Fibroblast of upper back skin (primary cell): Measurements from ENCODE around the gene HSPH1.
"Not testable (repeated sequence)": the region's sequence is repeated elsewhere in the genome, so short reads cannot be mapped to it uniquely, and the experiment has no call there.

Experiments
- DNase-seq: peaks from one replicate; pipeline ENCODE4 v3.0.0-alpha.2; 2013

Gene HSPH1

GRCh38 chr13:31124204-31124603 lies 37.5 kb downstream of the HSPH1 start:
- DNase-seq: no peak

DNA sequence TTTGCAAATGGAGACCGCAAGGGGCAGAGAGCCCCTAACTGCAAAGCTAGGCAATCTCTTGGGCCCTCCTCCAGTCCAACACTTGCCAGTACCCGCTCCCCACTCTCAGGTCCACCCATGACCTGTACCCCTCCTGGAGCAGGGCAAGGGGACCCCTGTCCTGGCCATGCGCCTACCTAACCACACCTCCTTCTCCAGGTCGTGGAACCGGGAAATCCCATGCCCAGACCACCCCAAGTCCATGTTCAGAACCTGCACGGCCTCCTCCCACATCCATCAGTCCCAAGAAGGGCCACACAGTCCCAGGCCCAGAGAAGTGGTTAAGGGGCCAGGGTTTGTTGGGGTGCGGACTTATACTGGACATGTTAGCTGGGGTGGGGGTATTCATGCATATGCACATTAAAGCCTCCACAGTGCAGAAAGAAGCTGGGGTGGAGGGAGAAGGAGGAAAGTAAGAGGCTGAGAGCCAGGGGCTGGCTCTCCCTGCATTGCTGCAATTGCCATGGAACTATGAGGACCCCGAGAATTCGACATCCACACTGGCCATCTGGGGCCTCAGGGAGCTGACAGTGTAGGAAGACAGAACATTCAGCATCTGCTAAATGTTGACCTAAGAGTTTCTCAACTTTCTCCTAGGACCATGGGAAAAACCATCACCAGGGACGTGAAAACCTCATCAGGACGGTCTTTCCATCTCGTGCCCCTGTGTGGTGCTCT lies 39.0 kb downstream of the HSPH1 start:
- DNase-seq: no peak

DNA sequence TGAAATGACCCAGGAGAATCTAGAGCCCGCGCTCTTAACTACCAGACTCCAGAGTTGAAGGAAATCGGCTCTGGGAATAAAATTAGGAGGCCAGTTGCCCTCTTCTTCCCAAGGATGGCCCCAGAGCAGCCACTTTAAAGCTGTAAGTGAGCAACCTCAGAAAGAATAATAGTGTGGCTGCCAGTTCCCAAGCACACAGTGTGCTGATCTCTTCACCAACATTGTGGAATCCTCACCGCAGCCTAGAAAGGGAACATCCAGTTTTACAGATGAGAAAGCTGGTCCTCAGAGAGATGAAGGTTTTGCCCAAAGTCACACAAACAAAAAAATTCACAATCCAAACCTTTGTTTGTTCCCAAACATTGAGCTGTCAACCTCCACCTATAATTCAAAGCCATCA lies 39.6 kb downstream of the HSPH1 start:
- DNase-seq: no peak

GRCh38 chr13:31121379-31122140 lies 40.1 kb downstream of the HSPH1 start:
- no peak for DNase-seq

DNA sequence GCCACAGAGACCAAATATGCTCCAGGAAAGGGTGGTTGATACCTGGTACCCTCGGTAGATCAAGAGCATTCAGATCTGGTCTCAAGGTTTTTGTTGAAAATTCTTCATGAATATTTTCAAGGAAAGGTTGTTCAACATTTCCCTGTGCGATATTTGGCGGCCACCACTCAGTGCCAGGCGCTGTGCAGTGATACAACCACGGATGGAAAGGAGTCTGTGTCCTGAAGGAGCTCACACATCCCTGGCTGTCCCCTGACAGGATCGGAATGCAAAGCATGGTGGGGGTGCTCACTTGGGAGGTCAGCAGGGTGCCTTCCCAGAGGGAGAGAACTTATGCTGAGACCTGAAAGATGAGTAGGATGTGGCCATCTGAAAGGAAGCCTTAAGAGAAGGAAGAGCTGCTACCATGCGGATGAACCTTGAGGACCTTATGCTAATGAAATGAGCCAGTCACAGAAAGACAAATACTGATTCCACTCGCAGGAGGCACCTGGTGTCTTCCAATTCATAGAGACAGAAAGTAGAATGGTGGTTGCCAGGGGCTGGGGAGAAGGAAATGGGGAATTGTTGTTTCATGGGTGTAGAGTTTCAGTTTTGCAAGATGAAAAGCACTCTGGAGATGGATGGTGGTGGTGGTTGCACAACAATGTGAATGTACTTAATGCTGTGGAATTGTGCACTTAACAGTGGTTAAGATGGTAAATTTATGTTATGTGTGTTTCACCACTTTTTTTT lies 41.6 kb downstream of the HSPH1 start:
- no peak for DNase-seq

DNA sequence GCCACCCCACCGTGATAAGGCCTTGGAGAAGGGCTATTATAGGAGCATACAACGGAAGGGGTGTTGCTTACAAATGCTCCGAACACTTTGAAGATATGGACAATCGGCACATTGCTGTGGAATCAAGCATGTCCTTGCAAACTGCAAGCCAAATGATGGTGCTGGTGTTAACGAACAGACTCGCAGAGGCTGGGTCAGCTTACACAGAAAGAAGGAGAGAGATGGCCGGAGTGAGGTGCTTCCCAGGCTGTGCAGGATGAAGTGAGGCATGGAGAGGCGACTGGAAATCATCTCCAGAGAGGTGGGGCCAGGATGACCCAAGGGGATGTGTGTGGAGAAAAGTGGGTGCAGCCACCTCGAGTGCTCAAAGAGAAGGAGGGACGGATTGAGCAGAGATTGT lies 42.2 kb downstream of the HSPH1 start:
- DNase-seq: no peak

- no peak for DNase-seq
Observed at GRCh38 chr13:31116224-31116623, 45.5 kb downstream of the HSPH1 start.

DNA sequence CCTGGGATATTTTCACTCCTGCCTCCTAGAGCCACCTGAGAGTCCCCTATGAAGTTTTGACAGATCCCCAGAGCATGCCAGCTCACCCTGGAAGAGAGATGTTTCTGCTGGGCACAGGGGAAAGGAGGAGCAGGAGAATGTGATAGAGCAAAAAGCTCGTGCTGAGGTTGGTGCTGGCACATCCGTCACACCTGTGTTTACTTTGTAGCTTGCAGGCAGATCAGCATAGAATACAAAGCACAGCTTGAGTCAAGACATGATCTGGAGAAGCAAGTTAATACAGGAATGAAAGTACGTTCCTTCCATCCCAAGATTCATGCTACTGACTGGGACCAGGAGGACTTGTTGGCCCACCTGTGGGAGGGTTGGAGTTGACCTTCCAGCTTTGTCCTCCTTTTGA lies 46.1 kb downstream of the HSPH1 start:
- DNase-seq: no peak

DNA sequence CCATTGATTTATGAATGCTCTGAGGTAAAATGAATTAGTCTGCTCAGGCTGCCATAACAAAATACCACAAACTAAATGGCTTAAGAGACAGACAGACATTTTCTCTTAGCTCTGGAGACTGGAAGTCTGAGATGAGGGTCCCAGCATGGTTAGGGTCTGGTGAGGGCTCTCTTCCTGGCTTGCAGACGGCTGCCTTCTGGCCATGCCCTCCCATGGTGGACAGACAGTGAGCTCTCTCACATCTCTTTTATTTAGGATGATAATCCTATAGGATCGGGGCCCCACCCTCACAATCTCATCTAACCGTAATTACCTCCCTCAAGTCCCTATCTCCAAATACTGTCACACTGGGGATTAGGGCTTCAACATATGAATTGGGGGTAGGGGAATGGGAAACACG lies 47.1 kb downstream of the HSPH1 start:
- DNase-seq: no peak

DNA sequence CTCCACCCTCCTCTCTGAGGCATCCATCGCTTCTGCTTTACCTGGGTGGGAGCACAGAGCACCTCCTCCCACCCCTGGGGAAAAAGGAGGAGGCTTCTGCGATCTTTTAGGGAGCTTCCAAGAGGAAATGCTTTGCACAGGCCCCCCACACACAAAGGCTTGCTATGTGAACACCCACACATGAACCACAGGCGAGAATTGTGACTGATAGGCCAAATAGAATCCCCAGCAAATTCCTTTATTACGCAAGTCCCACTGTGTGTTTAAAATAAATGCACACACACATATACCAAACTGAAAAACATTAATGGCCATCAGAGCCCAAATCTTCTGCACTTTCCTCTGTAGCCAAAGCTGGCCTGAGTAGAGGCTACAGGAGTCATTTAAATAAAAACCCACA lies 50.6 kb downstream of the HSPH1 start:
- DNase-seq: no peak

DNA sequence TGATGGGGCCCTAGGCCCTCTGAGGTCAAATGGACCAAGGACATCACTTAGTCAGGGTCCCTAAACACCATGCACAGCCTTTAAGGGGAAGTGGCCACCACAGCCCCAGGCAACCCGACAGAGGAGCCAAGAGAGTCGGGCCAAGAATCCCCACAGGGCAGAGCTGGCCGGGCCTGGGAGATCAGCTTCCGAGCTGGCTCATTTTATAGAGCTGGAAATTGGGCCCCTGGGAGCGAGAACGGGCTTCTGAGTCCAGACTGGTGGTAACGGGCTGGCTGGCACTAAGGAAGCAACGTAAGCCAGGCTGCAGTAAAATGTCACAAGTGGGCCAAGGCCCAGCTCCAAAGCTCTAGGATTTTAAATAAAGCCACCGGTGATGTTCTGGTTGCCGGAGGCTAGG lies 51.1 kb downstream of the HSPH1 start:
- no peak for DNase-seq

DNA sequence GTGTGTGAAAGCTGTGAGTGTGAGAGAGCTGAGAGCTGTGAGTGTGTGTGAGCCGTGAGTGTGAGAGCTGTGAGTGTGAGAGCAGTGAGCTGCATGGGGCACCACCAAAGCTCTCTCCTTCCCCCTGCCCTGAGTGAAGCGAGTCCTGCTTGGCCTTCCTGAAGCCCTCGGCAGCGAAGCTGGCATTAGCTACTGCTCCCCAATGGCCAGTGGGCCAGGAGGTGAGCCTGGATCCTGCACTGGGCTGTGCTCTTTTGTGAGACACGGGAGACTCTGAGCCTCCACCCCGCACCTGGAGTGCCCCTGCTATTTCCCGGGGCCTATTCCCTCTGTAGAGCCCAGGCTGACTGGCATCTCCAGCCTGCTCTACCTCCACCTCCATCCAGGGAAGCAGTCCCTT lies 51.5 kb downstream of the HSPH1 start:
- DNase-seq: no peak

- no peak for DNase-seq
Observed at GRCh38 chr13:31107109-31107508, 54.6 kb downstream of the HSPH1 start.

DNA sequence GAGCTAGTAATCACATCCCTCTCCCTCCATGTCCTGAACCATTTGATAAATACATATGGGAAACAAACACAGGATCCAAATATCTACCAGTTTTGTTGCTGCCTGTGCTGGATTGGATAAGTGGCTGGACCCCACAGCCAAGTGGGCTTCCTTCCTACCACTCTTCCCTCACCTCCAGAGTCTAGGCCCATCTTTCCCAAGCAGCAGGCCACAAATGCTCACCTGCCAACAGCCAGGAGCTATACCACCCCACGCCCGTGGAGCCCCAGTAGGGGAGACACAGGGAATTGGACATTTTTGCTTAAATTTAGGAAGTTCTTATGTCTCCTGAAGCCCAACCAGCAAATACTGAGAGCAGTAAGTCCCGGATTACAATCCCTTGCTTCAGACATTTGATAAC lies 55.8 kb downstream of the HSPH1 start:
- no peak for DNase-seq

GRCh38 chr13:31105020-31105795 lies 56.5 kb downstream of the HSPH1 start:
- no peak for DNase-seq

DNA sequence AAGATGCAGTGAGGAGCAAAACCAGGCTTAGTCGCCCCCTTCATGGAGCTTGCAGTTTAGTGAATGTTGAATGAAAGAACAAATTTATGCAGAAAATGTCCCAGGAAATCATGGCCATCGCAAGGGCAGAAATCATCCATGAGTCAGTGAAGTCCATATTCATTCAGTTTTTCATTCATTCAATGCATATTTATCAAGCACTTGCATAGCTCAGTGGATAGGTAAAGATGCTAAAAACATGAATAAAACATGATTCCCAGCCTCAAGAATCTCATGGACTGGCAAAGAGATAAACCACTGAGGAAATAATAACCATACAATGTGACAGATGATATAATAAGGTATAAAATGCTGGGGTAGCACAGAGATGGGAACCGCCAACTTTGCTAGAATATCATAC lies 58.8 kb downstream of the HSPH1 start:
- DNase-seq: no peak

GRCh38 chr13:31101472-31102170 lies 60.1 kb downstream of the HSPH1 start:
- peak; percentile 25 for DNase-seq

- no peak for DNase-seq
Observed at GRCh38 chr13:31100721-31101120, 61.0 kb downstream of the HSPH1 start.

GRCh38 chr13:31097911-31098434 lies 63.7 kb downstream of the HSPH1 start:
- not testable (repeated sequence) for DNase-seq

DNA sequence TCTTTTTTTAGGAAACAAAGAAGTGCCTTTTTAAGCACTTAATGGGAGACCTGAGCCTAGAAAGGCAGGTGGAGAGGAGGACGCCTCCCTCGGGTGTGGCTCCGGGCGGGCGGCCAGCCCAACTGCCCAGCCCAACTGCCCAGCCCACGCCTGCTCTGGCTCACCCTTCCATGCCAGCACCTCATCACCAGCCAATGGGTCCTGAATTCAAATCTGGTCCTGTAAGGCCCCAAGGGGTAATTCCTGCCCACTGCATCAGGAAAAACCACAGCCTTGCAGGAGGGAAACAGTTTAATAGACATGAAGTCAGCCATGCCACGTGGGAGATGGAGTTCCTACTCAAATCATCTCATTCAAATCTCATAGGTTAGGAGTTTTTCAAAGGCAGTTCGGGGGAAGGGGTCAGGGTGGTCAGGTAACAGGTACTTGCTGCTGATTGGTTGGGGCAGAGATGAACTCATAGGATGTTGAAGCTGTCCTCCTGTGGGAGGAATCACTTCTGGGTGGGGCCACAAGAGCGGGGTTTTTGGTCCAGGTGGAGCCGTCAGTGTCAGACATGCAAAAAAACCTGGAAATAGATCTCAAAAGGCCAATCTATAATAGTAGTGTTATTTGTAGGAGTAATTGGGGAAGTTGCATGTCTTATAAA lies 64.9 kb downstream of the HSPH1 start:
- no peak for DNase-seq

GRCh38 chr13:31094331-31095015 lies 67.2 kb downstream of the HSPH1 start:
- DNase-seq: no peak
